ENCODE results near the gene TYW1B. TPM values are rescaled to one million over a fixed set of nuclear protein-coding genes. Genes with fewer than 3 reads are reported as not detected.
A peak's percentile ranks its signal among the peaks of the same experiment; 100 is the strongest.
"Not testable (repeated sequence)": the region's sequence is repeated elsewhere in the genome, so short reads cannot be mapped to it uniquely, and the experiment has no call there.

Gene TYW1B
- total and polyA plus RNA-seq, 2 of the 4 experiments (the other 2 are of a cell fraction) = 1.0 to 1.8 TPM

DNA sequence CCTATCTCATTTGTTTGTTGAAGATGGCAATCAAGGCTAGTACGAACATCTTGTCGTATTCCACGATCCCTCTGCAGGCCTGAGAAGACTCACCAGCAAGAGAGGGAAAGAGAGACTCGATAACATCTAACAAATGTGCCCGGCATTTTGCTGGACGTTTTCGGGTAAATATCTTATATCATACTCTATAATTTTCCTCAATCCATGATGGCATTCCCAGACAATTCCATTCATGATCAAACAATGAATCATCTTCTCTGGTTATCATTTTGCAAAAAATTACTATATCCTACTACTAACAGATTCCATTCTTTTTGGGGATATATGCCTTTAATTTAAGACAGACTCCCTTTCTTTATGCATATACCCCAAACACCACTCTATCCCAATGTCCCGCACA is 118.1 kb downstream of the TYW1B start:
- H3K4me3 ChIP-seq (ENCODE audit: insufficient read depth, low read depth, low read length) = no peak overlapping the region

DNA sequence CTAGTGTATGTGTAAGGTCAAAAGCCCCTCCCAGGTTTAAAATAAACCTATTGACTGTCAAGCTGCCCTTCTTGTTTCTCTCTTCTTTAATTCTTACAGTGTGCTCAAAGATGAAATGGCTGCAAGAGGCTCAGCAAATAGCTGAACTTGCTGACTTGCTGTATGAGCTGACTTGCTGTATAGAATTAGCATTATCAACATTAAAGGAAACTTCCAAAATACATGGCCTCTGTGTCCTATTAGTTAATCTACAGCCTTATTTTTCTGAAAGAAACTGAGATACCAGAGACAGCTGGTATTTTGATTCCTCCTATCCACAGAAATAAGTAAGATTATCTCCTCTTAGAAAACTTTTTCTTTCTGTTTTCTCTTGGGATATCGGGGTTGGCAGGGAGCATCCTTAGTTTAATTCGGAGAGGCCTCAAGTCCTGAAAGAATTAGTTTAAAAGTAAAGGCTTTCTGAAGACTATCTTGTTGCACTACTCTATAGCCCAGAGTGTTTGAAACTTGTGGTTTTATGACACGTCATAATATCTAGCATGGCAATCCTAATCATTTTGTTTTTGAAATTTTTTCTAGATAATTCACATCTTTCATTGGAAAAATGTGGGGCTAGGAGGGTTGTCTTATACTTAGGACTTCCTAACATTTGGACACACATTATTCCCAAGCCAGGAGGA is 119.5 kb downstream of the TYW1B start:
- H2BK20ac ChIP-seq (ENCODE audit: low read depth, low read length); H3K9ac ChIP-seq (ENCODE audit: low read depth, low read length); H2AK5ac ChIP-seq (ENCODE audit: low read depth, low read length); H3K27me3 ChIP-seq (ENCODE audit: control insufficient read depth, insufficient read depth, low read length); BruUV-seq (replicated peaks); CTCF ChIA-PET; H3K56ac ChIP-seq (ENCODE audit: extremely low read depth, insufficient read depth, low read length); H2AK9ac ChIP-seq (replicated peaks; ENCODE audit: low read depth, low read length, poor library complexity); H4K20me1 ChIP-seq (ENCODE audit: insufficient read depth, low read length); H2BK15ac ChIP-seq (ENCODE audit: low read depth, low read length); H3K4me2 ChIP-seq (ENCODE audit: low read depth, low read length); H3K18ac ChIP-seq (ENCODE audit: low read depth, low read length); H2BK120ac ChIP-seq (ENCODE audit: low read depth, low read length); H3K79me1 ChIP-seq (ENCODE audit: low read depth in 1 of 2, low read length in 2 of 2); H4K5ac ChIP-seq (ENCODE audit: low read depth, low read length); H4K8ac ChIP-seq (ENCODE audit: low read depth in 2 of 2, low read length in 2 of 2); H3K4ac ChIP-seq (ENCODE audit: low read depth, low read length); H2AFZ ChIP-seq (replicated peaks; ENCODE audit: low read length, poor library complexity); H3K27ac ChIP-seq (ENCODE audit: insufficient read depth, low read length); H3K4me3 ChIP-seq (ENCODE audit: insufficient read depth, low read depth, low read length); H2BK5ac ChIP-seq (ENCODE audit: low read depth, low read length, poor library complexity, severe bottlenecking); H3K36me3 ChIP-seq (ENCODE audit: control insufficient read depth, insufficient read depth, low read length); H4K91ac ChIP-seq (ENCODE audit: insufficient read depth, low read depth, low read length); H3K9me3 ChIP-seq (ENCODE audit: control insufficient read depth, insufficient read depth, low read length); H3K14ac ChIP-seq (replicated peaks; ENCODE audit: low read depth, low read length); ATAC-seq (ENCODE audit: low read depth); POLR2A ChIA-PET (ENCODE audit: unreplicated experiment); dilution Hi-C loops (cut with HindIII; ENCODE audit: low sequenced_read_pairs, unreplicated experiment); H3K9me1 ChIP-seq (ENCODE audit: insufficient read depth, low read length); intact Hi-C loops (cut with micrococcal nuclease); H3K4me1 ChIP-seq (ENCODE audit: control insufficient read depth, insufficient read depth, low read length); DNase-seq; H3K23ac ChIP-seq (ENCODE audit: low read depth, low read length); in situ Hi-C loops (cut with MboI; ENCODE audit: low sequenced_read_pairs): not testable (repeated sequence)
- no CpG with 5 or more reads among the region's 3 CpGs for WGBS, 2 experiments (ENCODE audit: extremely low coverage in 2 of 2, insufficient read length in 1 of 2)

More for the DNA sequence above, 118.1 kb downstream of the TYW1B start:
- Histone ChIP-seq H2AK5ac (ENCODE audit: low read depth, low read length) (no peak overlapping the region), H3K79me1 (ENCODE audit: low read depth in 1 of 2, low read length in 2 of 2) (no peaks in the 10 kb centered on the region), H2BK5ac (ENCODE audit: low read depth, low read length, poor library complexity, severe bottlenecking) (no peak overlapping the region), H3K9me3 (ENCODE audit: control insufficient read depth, insufficient read depth, low read length) (no peaks in the 10 kb centered on the region), H4K20me1 (ENCODE audit: insufficient read depth, low read length) (no peaks in the 10 kb centered on the region), H3K14ac (replicated peaks; ENCODE audit: low read depth, low read length) (no peak overlapping the region), H3K27ac (ENCODE audit: insufficient read depth, low read length) (no peak overlapping the region), H3K4me1 (ENCODE audit: control insufficient read depth, insufficient read depth, low read length) (no peaks in the 10 kb centered on the region), H3K9ac (ENCODE audit: low read depth, low read length) (no peak overlapping the region), H3K36me3 (ENCODE audit: control insufficient read depth, insufficient read depth, low read length) (no peaks in the 10 kb centered on the region), H2BK120ac (ENCODE audit: low read depth, low read length) (no peak overlapping the region), H2AFZ (replicated peaks; ENCODE audit: low read length, poor library complexity) (no peak overlapping the region), H4K8ac (ENCODE audit: low read depth in 2 of 2, low read length in 2 of 2) (no peak overlapping the region), H3K27me3 (ENCODE audit: control insufficient read depth, insufficient read depth, low read length) (no peaks in the 10 kb centered on the region), H2AK9ac (replicated peaks; ENCODE audit: low read depth, low read length, poor library complexity) (no peak overlapping the region), H4K91ac (ENCODE audit: insufficient read depth, low read depth, low read length) (no peak overlapping the region), H3K4me2 (ENCODE audit: low read depth, low read length) (no peak overlapping the region), H3K56ac (ENCODE audit: extremely low read depth, insufficient read depth, low read length) (no peak overlapping the region), H3K9me1 (ENCODE audit: insufficient read depth, low read length) (no peaks in the 10 kb centered on the region), H3K4ac (ENCODE audit: low read depth, low read length) (no peak overlapping the region), H2BK20ac (ENCODE audit: low read depth, low read length) (no peak overlapping the region), H2BK15ac (ENCODE audit: low read depth, low read length) (no peak overlapping the region), H3K18ac (ENCODE audit: low read depth, low read length) (no peak overlapping the region), H3K23ac (ENCODE audit: low read depth, low read length) (no peak overlapping the region), H4K5ac (ENCODE audit: low read depth, low read length) (no peak overlapping the region)
- TF ChIP-seq BHLHE40 (IDR thresholded peaks at IDR 0.05; ENCODE audit: low read depth, low read length) (no peak), SMC3 (IDR thresholded peaks at IDR 0.05; ENCODE audit: low read depth, low read length) (no peak), MXI1 (IDR thresholded peaks at IDR 0.05; ENCODE audit: borderline replicate concordance, low read depth, low read length) (no peak), POLR2A (IDR thresholded peaks at IDR 0.05; ENCODE audit: low read depth, low read length) (no peak), MAFK (IDR thresholded peaks at IDR 0.05; ENCODE audit: low read depth, low read length) (no peak), RAD21 (IDR thresholded peaks at IDR 0.05; ENCODE audit: low read length) (no peak)
- TF ChIP-seq, protein P1, sequence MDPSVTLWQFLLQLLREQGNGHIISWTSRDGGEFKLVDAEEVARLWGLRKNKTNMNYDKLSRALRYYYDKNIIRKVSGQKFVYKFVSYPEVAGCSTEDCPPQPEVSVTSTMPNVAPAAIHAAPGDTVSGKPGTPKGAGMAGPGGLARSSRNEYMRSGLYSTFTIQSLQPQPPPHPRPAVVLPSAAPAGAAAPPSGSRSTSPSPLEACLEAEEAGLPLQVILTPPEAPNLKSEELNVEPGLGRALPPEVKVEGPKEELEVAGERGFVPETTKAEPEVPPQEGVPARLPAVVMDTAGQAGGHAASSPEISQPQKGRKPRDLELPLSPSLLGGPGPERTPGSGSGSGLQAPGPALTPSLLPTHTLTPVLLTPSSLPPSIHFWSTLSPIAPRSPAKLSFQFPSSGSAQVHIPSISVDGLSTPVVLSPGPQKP (IDR thresholded peaks at IDR 0.05; ENCODE audit: borderline replicate concordance, low read depth, low read length) = no peak
- TF ChIP-seq, protein P2, sequence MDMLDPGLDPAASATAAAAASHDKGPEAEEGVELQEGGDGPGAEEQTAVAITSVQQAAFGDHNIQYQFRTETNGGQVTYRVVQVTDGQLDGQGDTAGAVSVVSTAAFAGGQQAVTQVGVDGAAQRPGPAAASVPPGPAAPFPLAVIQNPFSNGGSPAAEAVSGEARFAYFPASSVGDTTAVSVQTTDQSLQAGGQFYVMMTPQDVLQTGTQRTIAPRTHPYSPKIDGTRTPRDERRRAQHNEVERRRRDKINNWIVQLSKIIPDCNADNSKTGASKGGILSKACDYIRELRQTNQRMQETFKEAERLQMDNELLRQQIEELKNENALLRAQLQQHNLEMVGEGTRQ (IDR thresholded peaks at IDR 0.05; ENCODE audit: low read depth, low read length) = no peak
- no peak for ATAC-seq (ENCODE audit: low read depth)
- POLR2A ChIA-PET (ENCODE audit: unreplicated experiment) = no interaction called here
- dilution Hi-C loops (cut with HindIII; ENCODE audit: low sequenced_read_pairs, unreplicated experiment) (no loop called here), intact Hi-C loops (cut with micrococcal nuclease) (no loop called here), in situ Hi-C loops (cut with MboI; ENCODE audit: low sequenced_read_pairs) (no loop called here)
- WGBS, 2 experiments (ENCODE audit: extremely low coverage in 2 of 2, insufficient read length in 1 of 2) = 72% methylated on average over 5 of the region's 8 CpGs; no CpG with 5 or more reads in 1 of the 2 experiments
- BruUV-seq (replicated peaks) = no TSS peak
- DNase-seq = peak; percentile 4
- CTCF ChIA-PET = no interaction called here

Measured in IMR-90 (cell line).